Choroid plexus epithelial cell (primary cell): ENCODE data around the gene TGFBR3L.

Experiments used
- DNase-seq: peaks from one replicate; pipeline ENCODE4 v3.0.0-alpha.2; 2010; ENCODE audit warnings: low read depth
- H3K4me3 ChIP-seq: 2 replicates; pipeline ENCODE4 v1.5.1; 2011; ENCODE audit warnings: low read depth, mild to moderate bottlenecking, control low read depth, low read length, moderate library complexity
- TF ChIP-seq, protein P1 (sequence below): conservative IDR thresholded peaks from 2 replicates; pipeline ENCODE4 v1.5.1; 2011; ENCODE audit warnings: low read depth, mild to moderate bottlenecking, control low read depth, inconsistent platforms, low read length, moderate library complexity

The TGFBR3L gene

DNA sequence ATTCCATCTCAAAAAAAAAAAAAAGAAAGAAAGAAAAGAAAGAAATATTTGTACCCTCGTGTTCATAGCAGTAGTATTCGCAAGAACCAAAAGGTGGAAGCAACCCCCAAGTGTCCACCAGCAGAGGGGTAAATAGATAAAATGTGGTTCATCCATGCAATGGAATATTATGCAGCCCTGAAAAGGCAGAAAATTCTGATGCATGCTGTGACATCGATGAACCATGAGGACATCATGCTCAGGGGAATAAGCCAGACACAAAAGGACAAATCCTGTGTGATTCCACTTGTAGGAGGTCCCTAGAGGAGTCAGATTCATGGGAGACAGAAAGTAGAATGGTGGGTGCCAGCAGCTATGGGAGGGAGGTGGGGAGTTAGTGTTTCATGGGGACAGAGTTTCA lies 32.7 kb upstream of the TGFBR3L start:
- no peak for DNase-seq

DNA sequence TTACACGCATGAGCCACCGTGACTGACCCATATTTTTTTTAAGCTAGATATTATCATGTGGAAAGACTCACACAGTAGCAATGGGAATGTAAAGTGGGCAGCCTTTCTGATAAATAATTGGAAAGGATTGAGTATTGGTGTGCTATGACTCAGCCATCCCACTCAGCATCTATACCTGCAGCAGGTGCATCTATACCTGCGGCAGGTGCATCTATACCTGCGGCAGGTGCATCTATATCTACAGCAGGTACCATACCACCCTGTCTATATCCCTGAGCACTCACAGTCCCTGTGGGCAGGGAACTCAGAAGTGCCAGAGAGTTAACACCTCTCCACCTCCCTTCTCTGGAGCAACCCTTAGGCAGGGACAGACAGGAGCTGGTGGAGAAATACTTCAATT lies 31.5 kb upstream of the TGFBR3L start:
- no peak overlapping the region for H3K4me3 ChIP-seq
- no peak for DNase-seq
- TF ChIP-seq, protein P1, sequence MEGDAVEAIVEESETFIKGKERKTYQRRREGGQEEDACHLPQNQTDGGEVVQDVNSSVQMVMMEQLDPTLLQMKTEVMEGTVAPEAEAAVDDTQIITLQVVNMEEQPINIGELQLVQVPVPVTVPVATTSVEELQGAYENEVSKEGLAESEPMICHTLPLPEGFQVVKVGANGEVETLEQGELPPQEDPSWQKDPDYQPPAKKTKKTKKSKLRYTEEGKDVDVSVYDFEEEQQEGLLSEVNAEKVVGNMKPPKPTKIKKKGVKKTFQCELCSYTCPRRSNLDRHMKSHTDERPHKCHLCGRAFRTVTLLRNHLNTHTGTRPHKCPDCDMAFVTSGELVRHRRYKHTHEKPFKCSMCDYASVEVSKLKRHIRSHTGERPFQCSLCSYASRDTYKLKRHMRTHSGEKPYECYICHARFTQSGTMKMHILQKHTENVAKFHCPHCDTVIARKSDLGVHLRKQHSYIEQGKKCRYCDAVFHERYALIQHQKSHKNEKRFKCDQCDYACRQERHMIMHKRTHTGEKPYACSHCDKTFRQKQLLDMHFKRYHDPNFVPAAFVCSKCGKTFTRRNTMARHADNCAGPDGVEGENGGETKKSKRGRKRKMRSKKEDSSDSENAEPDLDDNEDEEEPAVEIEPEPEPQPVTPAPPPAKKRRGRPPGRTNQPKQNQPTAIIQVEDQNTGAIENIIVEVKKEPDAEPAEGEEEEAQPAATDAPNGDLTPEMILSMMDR = no peak

More for the DNA sequence above, 32.7 kb upstream of the TGFBR3L start:
- no peak overlapping the region for H3K4me3 ChIP-seq
- TF ChIP-seq, protein P1 = no peak

DNA sequence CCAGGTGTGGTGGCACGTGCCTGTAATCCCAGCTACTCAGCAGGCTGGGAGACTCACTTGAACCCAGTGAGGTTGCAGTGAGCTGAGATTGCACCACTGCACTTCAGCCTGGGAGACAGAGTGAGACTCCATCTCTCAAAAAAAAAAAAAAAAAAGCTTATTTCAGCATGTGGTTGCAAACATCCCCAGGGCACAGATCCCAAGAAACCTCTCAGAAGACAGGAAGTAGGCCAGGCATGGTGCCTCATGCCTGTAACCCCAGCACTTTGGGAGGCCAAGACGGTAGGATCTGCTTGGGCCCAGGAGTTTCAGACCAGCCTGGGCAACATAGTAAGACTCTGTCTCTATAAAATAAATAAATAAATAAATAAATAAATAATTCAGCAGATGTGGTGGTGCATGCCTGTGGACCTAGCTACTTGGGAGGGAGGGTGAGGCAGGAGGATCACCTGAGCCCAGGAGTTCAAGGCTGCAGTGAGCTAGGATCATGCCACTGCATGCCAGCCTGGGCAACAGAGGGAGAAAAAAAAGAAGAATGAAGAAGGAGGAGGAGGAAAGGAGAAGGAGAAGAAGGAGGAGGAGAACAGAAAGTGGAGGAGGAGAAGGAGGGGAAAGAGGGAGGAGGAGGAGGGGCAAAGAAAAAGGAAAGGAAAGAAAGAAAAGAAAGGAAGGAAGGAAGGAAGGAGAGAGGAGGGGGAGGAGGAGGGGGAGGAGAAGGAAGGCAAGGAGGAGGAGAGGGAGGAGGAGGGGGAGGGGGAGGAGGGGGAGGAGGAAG lies 30.6 kb upstream of the TGFBR3L start:
- no peak overlapping the region for H3K4me3 ChIP-seq
- DNase-seq = peak; percentile 34
- TF ChIP-seq, protein P1 = no peak

DNA sequence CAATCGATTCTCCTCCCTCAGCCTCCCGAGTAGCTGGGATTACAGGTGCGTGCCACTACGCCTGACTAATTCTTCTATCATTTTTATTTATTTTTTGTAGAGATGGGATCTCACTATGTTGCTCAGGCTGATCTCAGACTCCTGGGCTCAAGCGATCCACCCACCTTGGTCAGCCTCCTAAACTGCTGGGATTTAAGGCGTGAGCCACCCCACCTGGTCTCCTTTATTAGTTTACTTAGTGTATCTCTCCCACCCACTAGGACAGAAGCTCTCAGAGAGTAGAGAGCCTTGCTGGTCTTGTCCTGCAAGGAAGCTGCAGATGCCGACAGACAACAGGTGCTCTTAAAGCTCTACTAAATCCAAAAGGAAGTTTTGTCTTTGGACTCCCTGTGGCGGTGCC lies 28.8 kb upstream of the TGFBR3L start:
- TF ChIP-seq, protein P1 = no peak
- no peak overlapping the region for H3K4me3 ChIP-seq
- DNase-seq = no peak

DNA sequence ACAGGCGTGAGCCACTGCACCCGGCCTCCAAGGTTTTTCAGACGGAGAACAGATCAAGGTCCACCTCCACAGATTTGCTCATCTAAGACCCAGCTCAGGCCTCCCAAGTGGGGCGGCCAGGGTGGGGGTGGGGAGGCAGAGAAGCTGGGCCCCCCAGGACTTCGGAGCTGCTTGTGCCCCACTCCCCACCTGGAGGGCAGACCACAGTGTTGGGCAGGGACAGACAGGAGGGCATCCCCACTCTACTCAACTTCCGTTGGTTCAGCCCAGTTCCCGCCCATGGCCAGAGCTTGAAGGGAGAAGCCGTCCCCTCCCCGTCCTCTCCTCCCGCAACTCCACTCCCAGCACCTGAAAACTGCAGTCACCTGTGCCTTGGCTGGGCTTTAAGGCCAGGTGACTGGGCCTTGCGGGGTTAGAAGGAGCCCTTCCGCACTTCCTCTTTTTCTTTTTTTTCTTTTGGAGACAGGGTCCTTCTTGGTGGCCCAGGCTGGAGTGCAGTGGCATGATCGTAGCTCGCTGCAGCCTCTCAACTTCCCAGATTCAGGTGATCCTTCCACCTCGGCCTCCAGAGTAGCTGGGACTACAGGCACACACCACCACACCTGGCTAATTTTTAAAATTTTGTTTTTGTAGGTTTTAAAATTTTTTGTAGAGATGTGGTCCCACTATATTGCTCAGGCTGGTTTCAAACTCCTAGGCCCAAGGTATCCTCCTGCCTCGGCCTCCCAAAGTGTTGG lies 27.1 kb upstream of the TGFBR3L start:
- no peak for DNase-seq
- H3K4me3 ChIP-seq = no peak overlapping the region
- TF ChIP-seq, protein P1 = no peak

DNA sequence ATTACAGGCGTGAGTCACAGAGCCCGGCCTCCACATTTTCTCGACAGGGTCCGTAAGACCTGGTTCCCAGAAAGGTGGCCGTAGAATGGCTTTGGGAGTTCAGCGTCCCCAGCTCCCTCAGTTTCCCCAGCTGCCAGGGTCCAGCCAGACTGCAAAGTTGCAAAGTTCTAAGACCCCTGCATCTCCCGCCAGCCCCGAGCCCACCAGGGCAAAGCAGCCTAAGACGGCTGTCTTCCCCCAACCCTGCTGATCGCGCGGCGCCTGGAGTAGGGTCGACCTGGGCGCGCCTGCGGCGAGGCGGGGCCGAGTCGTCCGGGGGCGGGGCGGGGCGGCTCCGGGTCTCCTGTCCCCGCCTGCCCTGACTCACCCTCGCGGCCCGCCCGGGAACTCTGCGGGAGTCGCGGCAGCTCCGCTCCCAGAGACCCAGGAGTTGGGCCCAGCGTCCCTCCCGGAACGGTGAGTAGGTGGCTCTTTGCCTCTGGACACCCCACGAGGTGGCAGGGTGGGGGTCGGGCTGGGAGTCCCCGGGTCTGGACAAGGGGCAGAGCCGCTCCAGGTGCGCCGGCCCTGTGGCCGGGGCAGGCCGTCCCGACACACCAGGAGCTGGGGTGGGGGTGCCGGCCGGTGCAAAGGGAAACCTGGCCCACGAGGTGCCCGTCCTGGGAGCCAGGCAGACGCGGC lies 26.3 kb upstream of the TGFBR3L start, which contains the start of gene LRRC8E:
TSS of gene LRRC8E (plus strand) at position 366 of the 681 bp plus-strand sequence. CDS start 7,094 bp downstream, outside the sequence.
- peak within 1 kb of the TSS; percentile 66 for H3K4me3 ChIP-seq
- DNase-seq = peak; percentile 59
- TF ChIP-seq, protein P1 = no peak
